ENCODE results near the gene SELENON.
"Not testable (repeated sequence)": the region's sequence is repeated elsewhere in the genome, so short reads cannot be mapped to it uniquely, and the experiment has no call there.

Gene SELENON

GRCh38 chr1:25828491-25828890 is 28.5 kb downstream of the SELENON start:
- no peak for DNase-seq (ENCODE audit: low read depth, low spot score)

- DNase-seq (ENCODE audit: low read depth, low spot score): no peak
Observed at GRCh38 chr1:25829046-25829445, 29.1 kb downstream of the SELENON start.

DNA sequence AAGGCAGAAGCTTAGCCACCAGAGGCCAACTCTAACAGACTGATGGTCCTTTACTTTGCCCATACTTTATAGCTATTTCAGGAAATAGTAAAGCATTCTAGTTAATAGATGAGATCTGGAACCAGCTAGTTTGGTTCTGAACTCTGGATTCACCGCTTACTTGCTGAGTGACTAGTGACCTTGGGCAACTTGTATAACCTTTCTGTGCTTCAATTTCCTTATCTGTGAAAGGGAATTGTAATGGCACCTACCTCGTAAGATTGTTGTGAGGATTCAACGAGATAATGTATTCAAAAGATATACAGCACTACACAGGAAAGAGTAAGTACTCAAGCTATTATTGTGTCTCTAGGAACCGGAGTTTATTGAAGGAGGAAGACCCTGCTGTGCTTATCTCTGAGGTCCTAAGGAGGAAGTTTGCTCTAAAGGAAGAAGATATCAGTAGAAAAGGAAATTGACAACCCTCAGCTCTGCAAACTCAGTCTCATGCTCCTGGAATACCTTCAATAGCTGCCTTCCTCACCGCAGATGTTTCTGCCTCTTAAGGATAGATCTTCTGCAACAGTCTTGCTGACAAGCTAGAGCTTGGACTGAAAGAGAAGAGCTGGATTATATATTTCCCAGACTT is 31.7 kb downstream of the SELENON start:
- no peak for DNase-seq (ENCODE audit: low read depth, low spot score)

GRCh38 chr1:25832336-25833037 is 32.5 kb downstream of the SELENON start:
- no peak for DNase-seq (ENCODE audit: low read depth, low spot score)

DNA sequence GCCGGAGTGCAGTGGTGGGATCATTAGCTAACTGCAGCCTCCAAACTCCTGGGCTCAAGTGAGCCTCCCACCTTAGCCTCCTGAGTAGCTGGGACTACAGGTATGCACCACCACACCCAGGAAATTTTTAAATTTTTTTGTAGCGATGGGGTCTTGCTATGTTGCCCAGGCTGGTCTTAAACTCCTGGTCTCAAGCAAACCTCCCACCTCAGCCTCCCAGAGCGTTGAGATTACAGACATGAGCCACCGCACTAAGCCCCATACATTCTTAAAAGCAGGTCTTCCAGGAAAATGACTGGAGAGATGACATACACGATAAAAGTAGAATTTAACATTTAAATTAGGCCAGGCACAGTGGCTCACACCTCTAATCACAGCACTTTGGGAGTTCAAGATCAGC is 33.2 kb downstream of the SELENON start:
- no peak for DNase-seq (ENCODE audit: low read depth, low spot score)

DNA sequence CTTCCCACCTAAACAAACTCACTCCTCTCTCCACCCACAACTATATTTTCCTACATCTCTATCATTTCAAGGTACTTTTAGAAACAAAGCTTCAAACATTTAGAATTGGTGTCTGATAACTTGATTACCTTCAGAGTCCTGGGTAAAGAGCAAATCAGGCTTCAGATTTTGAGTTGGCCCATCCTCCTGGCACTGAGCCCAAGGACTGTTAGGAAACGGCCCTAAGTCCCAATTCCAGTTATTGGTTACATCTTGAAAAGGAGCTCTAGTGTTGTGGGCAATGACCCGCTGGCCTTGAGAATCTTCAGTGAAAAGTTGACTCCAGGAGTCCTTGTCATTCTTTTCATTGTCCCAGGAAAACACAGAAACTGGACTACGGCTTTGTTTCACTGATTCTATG is 34.9 kb downstream of the SELENON start:
- no peak for DNase-seq (ENCODE audit: low read depth, low spot score)

DNA sequence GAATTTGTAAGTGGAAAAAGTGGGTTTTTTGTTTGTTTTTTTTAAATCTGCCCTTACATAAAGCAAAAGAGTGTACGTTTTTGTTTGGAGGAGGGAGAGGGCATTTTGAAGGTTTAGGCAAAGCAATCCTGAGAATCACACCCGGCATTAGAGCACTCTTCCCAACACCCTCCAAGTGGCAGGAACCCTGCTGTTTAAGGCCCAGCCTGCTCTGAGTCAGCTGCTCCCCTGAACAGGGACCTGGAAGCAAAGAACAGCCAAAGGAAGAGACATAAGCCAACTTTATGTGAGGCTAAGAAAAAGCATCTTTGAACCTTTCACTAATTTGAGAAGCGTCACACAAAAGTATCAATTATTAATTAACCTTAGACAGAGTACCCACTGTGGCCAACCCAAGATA is 36.7 kb downstream of the SELENON start:
- no peak for DNase-seq (ENCODE audit: low read depth, low spot score)

DNA sequence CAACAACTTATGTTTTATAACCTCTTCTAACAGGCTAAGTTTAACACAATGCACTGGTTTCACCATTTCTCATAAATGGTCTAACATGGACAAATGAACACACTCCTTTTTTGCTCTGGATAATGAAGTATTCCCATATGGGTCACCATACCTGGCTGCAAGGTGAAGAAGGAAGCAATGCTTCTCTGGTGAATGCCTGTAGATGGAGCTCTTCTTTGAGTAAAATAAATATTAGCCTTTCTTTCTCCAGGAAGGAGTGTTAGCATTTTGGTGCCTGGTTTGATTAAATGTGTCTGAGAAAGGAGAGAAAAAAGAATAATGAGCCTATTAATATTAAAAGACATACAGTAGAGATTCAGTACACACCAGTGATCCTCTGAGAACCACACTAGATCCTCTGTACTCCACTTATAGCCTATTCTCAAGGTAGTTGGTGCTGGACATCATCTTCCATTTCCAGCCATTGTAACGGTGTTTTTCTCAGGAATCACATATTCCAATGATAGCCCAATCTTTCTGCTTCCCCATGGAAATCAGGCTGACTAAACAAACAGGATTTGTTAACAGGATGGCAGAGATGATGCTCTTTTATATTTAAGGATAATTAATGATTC is 37.4 kb downstream of the SELENON start:
- no peak for DNase-seq (ENCODE audit: low read depth, low spot score)

DNA sequence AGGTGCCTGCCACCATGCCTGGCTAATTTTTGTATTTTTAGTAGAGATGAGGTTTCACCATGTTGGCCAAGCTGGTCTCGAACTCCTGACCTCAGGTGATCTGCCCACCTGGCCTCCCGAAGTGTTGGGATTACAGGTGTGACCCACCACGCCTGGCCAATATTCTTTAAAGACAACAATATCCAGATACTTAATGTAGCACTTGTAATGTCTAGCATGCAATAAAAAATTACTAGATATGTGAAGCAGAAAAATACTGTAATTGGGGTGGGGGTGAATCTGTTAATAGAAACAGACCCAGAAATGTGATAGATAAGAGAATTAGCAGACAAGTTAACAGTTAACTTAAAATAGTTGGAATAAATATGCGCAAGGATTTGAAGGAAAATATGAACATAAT is 39.8 kb downstream of the SELENON start:
- DNase-seq (ENCODE audit: low read depth, low spot score): not testable (repeated sequence)

DNA sequence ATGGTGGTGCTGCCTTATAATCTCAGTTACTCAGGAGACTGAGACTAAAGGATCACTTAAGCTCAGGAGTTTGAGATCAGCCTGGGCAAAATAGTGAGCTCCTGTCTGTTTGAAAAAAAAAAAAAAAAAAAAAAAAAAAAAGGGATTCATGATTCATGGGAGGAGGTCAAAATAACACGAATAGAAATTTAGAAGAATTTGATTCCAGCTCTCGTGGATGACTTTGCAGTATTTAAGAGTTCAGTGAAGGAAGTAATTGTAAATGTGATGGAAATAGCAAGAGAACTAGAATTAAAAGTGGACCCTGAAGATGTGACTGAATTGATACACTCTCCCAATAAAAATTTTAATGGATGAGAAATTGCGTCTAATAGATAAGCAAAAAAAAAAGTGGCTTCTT is 43.5 kb downstream of the SELENON start:
- no peak for DNase-seq (ENCODE audit: low read depth, low spot score)

DNA sequence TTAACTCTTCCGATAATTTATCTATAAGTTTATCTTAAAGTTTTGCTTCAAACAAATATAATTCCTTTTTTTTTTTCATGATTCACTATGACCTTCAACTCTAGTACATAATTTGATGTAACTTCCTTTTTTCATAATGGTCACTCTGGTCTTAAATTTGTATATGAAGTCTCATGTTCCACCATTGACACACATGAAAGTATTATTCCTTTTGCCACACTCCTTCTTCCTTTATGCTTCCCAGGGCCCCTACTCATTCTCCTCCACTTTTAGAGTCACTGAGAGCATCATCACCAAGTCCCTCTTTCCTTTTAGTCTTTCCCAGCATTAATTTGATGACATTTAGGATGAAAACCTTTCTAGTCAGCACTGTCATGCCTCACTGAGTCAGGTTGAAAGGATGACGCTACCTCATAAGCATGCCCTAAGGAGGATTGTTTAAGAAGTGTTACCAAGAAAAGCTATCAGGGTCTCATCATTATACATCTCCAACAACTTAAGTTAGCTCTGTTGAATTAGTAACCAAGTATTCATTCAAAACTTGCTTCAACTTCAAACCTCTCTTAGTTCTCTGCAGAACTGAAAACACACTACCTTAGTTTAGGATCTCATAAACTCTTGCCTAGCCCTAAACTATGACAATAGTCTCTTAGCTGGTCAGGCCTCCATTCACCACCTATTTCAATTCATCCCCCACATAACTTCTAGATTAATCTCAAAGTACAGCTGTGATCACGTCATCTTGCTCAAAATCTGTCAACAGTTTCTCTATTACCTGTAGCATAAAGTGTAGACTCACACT is 44.7 kb downstream of the SELENON start:
- DNase-seq (ENCODE audit: low read depth, low spot score): no peak

GRCh38 chr1:25845664-25846063 is 45.7 kb downstream of the SELENON start:
- DNase-seq (ENCODE audit: low read depth, low spot score): no peak

GRCh38 chr1:25847929-25848328 is 47.9 kb downstream of the SELENON start:
- no peak for DNase-seq (ENCODE audit: low read depth, low spot score)

DNA sequence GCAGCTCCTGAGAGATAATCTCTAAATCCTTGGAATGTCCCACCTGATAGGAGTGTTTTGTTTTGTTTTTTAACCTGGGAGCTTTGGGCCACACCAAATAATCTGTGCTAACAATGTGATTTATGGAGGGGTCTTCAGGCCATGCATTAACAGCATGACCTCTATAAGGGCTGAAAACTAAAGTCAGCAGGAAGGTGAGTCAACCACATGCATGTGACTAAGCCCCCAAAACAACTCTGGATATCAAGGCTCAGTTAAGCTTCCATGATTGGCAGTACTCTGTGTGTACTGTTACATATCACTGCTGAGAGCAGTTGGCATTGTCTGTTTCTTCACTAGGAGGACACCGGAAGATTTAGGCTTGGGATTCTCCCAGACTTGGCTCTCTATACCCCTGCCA is 48.5 kb downstream of the SELENON start:
- no peak for DNase-seq (ENCODE audit: low read depth, low spot score)

GRCh38 chr1:25854554-25854953 is 54.6 kb downstream of the SELENON start:
- DNase-seq (ENCODE audit: low read depth, low spot score): no peak

DNA sequence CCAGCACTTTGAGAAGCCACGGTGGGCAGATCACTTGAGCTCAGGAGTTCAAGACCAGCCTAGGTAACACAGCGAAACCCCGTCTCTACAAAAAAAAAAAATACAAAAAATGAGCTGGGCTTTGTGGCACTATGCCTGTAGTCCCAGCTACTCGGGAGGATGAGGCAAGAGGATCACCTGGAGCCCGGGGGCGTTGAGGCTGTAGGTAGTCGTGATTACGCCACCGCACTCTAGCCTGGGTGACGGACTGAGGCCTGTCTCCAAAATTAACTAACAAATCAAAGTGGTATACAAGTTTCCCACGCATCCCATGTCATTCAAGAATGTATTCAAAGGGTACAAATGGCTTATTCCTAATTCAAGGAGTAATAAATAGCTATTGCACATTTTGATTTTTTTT is 56.9 kb downstream of the SELENON start:
- DNase-seq (ENCODE audit: low read depth, low spot score): no peak

DNA sequence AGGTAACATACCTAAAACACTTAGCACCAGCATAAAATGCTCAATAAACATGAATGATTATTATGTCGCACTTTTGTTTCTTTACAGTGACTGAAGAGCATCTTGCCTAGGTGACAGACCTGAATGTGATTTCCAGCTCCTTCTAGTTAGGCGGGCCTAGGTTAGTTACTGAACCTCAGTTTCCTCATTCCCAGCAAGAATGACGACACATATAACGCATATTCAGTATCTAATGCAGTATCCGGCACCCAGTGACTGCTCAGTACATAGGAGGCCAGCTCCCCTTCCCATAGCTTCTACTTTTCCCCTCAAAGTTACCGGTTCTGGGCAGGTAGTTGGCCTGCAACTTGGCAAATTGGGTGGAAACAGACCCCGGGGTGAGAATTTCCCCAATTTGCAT is 58.5 kb downstream of the SELENON start:
- DNase-seq (ENCODE audit: low read depth, low spot score): no peak

DNA sequence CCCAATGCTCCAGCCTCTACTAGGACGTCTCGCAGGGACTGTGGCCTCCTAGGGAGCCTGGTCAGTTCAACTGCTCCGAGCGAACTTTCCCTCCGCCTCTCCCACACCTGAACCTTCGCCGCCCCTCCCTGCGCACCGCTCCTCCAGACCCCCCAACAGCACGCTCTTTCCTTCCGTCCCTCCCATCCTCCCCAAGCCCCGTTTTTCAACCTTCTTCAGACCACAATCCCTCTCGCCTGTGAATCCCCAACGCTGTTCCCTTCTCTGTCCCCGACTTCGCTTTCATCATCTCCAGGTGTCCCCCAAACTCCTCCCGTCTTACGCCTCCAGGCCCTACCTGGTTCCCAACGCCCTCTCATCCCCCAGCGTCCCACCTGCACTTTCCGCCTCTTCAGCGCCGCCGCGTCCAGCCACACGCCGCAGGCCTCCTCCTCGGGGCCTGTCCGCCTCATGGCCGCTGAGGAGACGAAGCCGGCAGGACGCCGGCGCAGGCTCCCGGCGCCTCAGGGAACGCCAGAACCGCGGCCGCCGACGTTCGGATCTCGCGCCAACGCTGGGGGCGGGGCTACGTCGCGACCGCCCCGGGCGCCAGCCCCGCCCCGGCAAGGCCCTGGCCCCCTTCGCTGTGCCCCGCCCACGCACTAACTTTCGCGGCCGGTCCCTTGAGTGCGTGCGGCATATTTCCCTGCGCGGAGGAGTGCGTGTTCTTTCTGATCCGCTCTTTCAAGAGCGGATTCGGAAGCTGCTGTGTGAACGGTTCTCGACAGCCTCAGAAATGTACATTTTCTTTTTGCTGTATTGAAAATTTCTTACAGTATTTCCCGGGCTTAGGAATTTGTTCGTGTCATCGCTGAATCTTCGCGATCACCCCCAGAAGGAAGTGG is 59.2 kb downstream of the SELENON start, which contains the start of gene AUNIP:
TSS of gene AUNIP (minus strand) at position 552 of the 884 bp plus-strand sequence. CDS start at position 452, 100 bp downstream.
- no peak for DNase-seq (ENCODE audit: low read depth, low spot score)

- DNase-seq (ENCODE audit: low read depth, low spot score): no peak
Observed at GRCh38 chr1:25861316-25862286, 61.6 kb downstream of the SELENON start.

Measured in iPS DF 19.7 (cell line).